SU-DHL-6 (cell line): ENCODE data around the gene SORCS2.

Source experiments
- H2AFZ ChIP-seq: fragments of 200-600 bp; sonication (generic); 2 replicates; pipeline ENCODE4 v1.6.1; 2014; ENCODE audit warnings: low read depth, mild to moderate bottlenecking, moderate library complexity, mixed read lengths, antibody characterized with exemption, low read length; ENCODE audit not compliant: severe bottlenecking
- H3F3A ChIP-seq: fragments of 200-600 bp; shearing (Covaris generic); 2 replicates; pipeline ENCODE4 v1.6.0; 2016; ENCODE audit warnings: antibody characterized with exemption, mild to moderate bottlenecking; ENCODE audit not compliant: insufficient read depth
- H3K27ac ChIP-seq: fragments of 200-600 bp; sonication (generic); 2 replicates; pipeline ENCODE4 v1.5.1; 2016; ENCODE audit warnings: low read depth, mild to moderate bottlenecking, low read length, moderate library complexity, mixed read lengths
- H3K27me3 ChIP-seq: fragments of 200-600 bp; sonication (generic), shearing (Covaris generic); 2 replicates; pipeline ENCODE4 v1.6.0; 2014; ENCODE audit warnings: mild to moderate bottlenecking, low read length
- H3K36me3 ChIP-seq: fragments of 200-600 bp; sonication (generic); 2 replicates; pipeline ENCODE4 v1.6.1; 2014; ENCODE audit warnings: mild to moderate bottlenecking, low read length, mixed read lengths
- H3K4me2 ChIP-seq: fragments of 300-600, 200-600 bp; shearing (Covaris generic), sonication (generic); 2 replicates; pipeline ENCODE4 v1.6.0; 2014; ENCODE audit warnings: low read length, low read depth, mild to moderate bottlenecking; ENCODE audit not compliant: poor library complexity, severe bottlenecking
- H3K4me3 ChIP-seq: fragments of 200-600 bp; sonication (generic); 2 replicates; pipeline ENCODE4 v1.5.1; 2014; ENCODE audit warnings: antibody characterized with exemption, low read length, mild to moderate bottlenecking, mixed read lengths; ENCODE audit not compliant: insufficient read depth, poor library complexity, severe bottlenecking
- H3K79me2 ChIP-seq: fragments of 200-600 bp; sonication (generic); 2 replicates; pipeline ENCODE4 v1.6.1; 2014; ENCODE audit warnings: mild to moderate bottlenecking, low read length, moderate library complexity; ENCODE audit not compliant: insufficient read depth
- H3K9ac ChIP-seq: fragments of 200-600 bp; sonication (generic); 2 replicates; pipeline ENCODE4 v1.7.0; 2014; ENCODE audit warnings: mild to moderate bottlenecking, low read length
- H3K9me2 ChIP-seq: fragments of 200-600 bp; sonication (generic); replicated peaks from 2 replicates; pipeline ENCODE4 v1.6.1; 2014; ENCODE audit warnings: low read length; ENCODE audit not compliant: insufficient read depth
- H3K9me3 ChIP-seq: fragments of 200-600 bp; sonication (generic); 2 replicates; pipeline ENCODE4 v1.6.1; 2014; ENCODE audit warnings: low read length, mixed read lengths; ENCODE audit not compliant: insufficient read depth
- H4K20me1 ChIP-seq: fragments of 200-600 bp; sonication (generic); 2 replicates; pipeline ENCODE4 v1.6.1; 2014; ENCODE audit warnings: low read depth, mild to moderate bottlenecking, antibody characterized with exemption, low read length, moderate library complexity, mixed read lengths
- CTCF ChIP-seq: fragments of 200-600 bp; sonication (generic); IDR thresholded peaks from one replicate; pipeline ENCODE4 v1.5.1; 2017; ENCODE audit warnings: antibody characterized with exemption, mild to moderate bottlenecking, low read length, moderate library complexity; ENCODE audit not compliant: insufficient read depth, poor library complexity, severe bottlenecking
- EZH2phosphoT487 ChIP-seq: fragments of 200-600 bp; sonication (generic), shearing (Covaris generic); conservative IDR thresholded peaks from 2 replicates; pipeline ENCODE4 v1.6.1; 2018; ENCODE audit warnings: mild to moderate bottlenecking, antibody characterized with exemption, low read length, moderate library complexity, mixed read lengths

SORCS2 gene

GRCh38 chr4:7326306-7326692, 134.0 kb downstream of the SORCS2 start:
- Histone ChIP-seq H3K36me3 (no peaks in the 10 kb centered on the region), H3K79me2 (no peaks in the 10 kb centered on the region), H3K9me3 (no peaks in the 10 kb centered on the region), H2AFZ (no peak overlapping the region), H4K20me1 (no peaks in the 10 kb centered on the region), H3K4me2 (no peak overlapping the region), H3K9me2 (no peaks in the 10 kb centered on the region), H3K9ac (no peak overlapping the region), H3F3A (no peaks in the 10 kb centered on the region), H3K4me3 (no peak overlapping the region), H3K27ac (no peak overlapping the region), H3K27me3 (no peaks in the 10 kb centered on the region)
- TF ChIP-seq EZH2phosphoT487 (no peak), CTCF (no peak)

- Histone ChIP-seq H4K20me1 (no peaks in the 10 kb centered on the region), H3K9me3 (no peaks in the 10 kb centered on the region), H3F3A (no peaks in the 10 kb centered on the region), H3K27ac (no peak overlapping the region), H2AFZ (no peak overlapping the region), H3K36me3 (no peaks in the 10 kb centered on the region), H3K9ac (no peak overlapping the region), H3K9me2 (no peaks in the 10 kb centered on the region), H3K4me2 (no peak overlapping the region), H3K4me3 (no peak overlapping the region), H3K27me3 (no peaks in the 10 kb centered on the region), H3K79me2 (no peaks in the 10 kb centered on the region)
- TF ChIP-seq CTCF, result no peak
- no peak for TF ChIP-seq EZH2phosphoT487
Measured at GRCh38 chr4:7326693-7327340, 134.5 kb downstream of the SORCS2 start.

- Histone ChIP-seq H3K27me3 (no peaks in the 10 kb centered on the region), H3K27ac (no peak overlapping the region), H3K9ac (no peak overlapping the region), H3F3A (no peaks in the 10 kb centered on the region), H2AFZ (no peak overlapping the region), H3K36me3 (no peaks in the 10 kb centered on the region), H3K9me2 (no peaks in the 10 kb centered on the region), H3K4me3 (no peak overlapping the region), H3K79me2 (no peaks in the 10 kb centered on the region), H3K4me2 (no peak overlapping the region), H3K9me3 (no peaks in the 10 kb centered on the region), H4K20me1 (no peaks in the 10 kb centered on the region)
- TF ChIP-seq EZH2phosphoT487, result no peak
- no peak for TF ChIP-seq CTCF
Measured at GRCh38 chr4:7327341-7327885, 135.1 kb downstream of the SORCS2 start.
